ENCODE results near the gene CLIC3. TPM values are rescaled to one million over a fixed set of nuclear protein-coding genes. Genes with fewer than 3 reads are reported as not detected.

The CLIC3 gene
- total RNA-seq, 1 donor from 2014 or later = not detected

GRCh38 chr9:136949817-136950655, 46.3 kb downstream of the CLIC3 start:
- peak; percentile 11 for TF ChIP-seq CTCF (IDR thresholded peaks at IDR 0.05)
- TF ChIP-seq EZH2 (IDR thresholded peaks at IDR 0.05) = no peak
- no peaks in the 10 kb centered on the region for H3K36me3 ChIP-seq
- H3K9ac ChIP-seq = peak overlapping the region; percentile 29
- H4K20me1 ChIP-seq (ENCODE audit: low read depth) = no peaks in the 10 kb centered on the region
- peak overlapping the region; percentile 81 for H3K4me2 ChIP-seq
- no peaks in the 10 kb centered on the region for H3K9me3 ChIP-seq (ENCODE audit: low read depth)
- H3K4me3 ChIP-seq = peak overlapping the region; percentile 53
- peaks cover 21% of the 10 kb centered on the region for H3K4me1 ChIP-seq
- Mint-ChIP-seq H3K4me1 (peaks cover 6% of the 10 kb centered on the region), H3K4me3 (peak overlapping the region; percentile 88), H3K27me3 (ENCODE audit: insufficient read depth, low read depth) (no peaks in the 10 kb centered on the region), H3K9me3 (no peaks in the 10 kb centered on the region), H3K27ac (peak overlapping the region; percentile 89), H3K36me3 (no peaks in the 10 kb centered on the region)
- no peaks in the 10 kb centered on the region for H3K27me3 ChIP-seq
- peaks cover 18% of the 10 kb centered on the region for H3F3A ChIP-seq (ENCODE audit: low read depth)
- no peaks in the 10 kb centered on the region for H3K79me2 ChIP-seq (ENCODE audit: low read depth)
- peak; percentile 96 for DNase-seq (ENCODE audit: low spot score)
- peak overlapping the region; percentile 57 for H3K27ac ChIP-seq
- H2AFZ ChIP-seq (replicated peaks) = peak overlapping the region; percentile 46

GRCh38 chr9:136949239-136949816, 47.0 kb downstream of the CLIC3 start:
- Histone ChIP-seq H3K9me3 (ENCODE audit: low read depth) (no peaks in the 10 kb centered on the region), H3K27me3 (no peaks in the 10 kb centered on the region), H3K4me3 (peak overlapping the region; percentile 53), H3K9ac (peak overlapping the region; percentile 20), H3K79me2 (ENCODE audit: low read depth) (no peaks in the 10 kb centered on the region), H3F3A (ENCODE audit: low read depth) (peaks cover 18% of the 10 kb centered on the region), H3K4me2 (peak overlapping the region; percentile 81), H4K20me1 (ENCODE audit: low read depth) (no peaks in the 10 kb centered on the region), H2AFZ (replicated peaks) (no peak overlapping the region), H3K4me1 (peaks cover 21% of the 10 kb centered on the region), H3K27ac (no peak overlapping the region), H3K36me3 (no peaks in the 10 kb centered on the region)
- DNase-seq (ENCODE audit: low spot score) = peak; percentile 38
- no peaks in the 10 kb centered on the region for H3K36me3 Mint-ChIP-seq
- H3K27me3 Mint-ChIP-seq (ENCODE audit: insufficient read depth, low read depth) = peaks cover 2% of the 10 kb centered on the region
- peaks cover 6% of the 10 kb centered on the region for H3K4me1 Mint-ChIP-seq
- H3K4me3 Mint-ChIP-seq = peak overlapping the region; percentile 88
- H3K27ac Mint-ChIP-seq = no peak overlapping the region
- TF ChIP-seq CTCF (IDR thresholded peaks at IDR 0.05) (no peak), EZH2 (IDR thresholded peaks at IDR 0.05) (no peak), EZH2phosphoT487 (IDR thresholded peaks at IDR 0.05) (no peak)
- no peaks in the 10 kb centered on the region for H3K9me3 Mint-ChIP-seq

- TF ChIP-seq EZH2 (IDR thresholded peaks at IDR 0.05) = no peak
- TF ChIP-seq CTCF (IDR thresholded peaks at IDR 0.05) = peak; percentile 60
- no peak for TF ChIP-seq EZH2phosphoT487 (IDR thresholded peaks at IDR 0.05)
- no peaks in the 10 kb centered on the region for H3K36me3 Mint-ChIP-seq
- no peaks in the 10 kb centered on the region for H3K9me3 ChIP-seq (ENCODE audit: low read depth)
- H3K4me3 Mint-ChIP-seq = peak overlapping the region; percentile 81
- DNase-seq (ENCODE audit: low spot score) = peak; percentile 74
- H3F3A ChIP-seq (ENCODE audit: low read depth) = peaks cover 18% of the 10 kb centered on the region
- H3K27me3 Mint-ChIP-seq (ENCODE audit: insufficient read depth, low read depth) = peaks cover 2% of the 10 kb centered on the region
- H3K27ac Mint-ChIP-seq = no peak overlapping the region
- H3K27me3 ChIP-seq = no peaks in the 10 kb centered on the region
- peaks cover 6% of the 10 kb centered on the region for H3K4me1 Mint-ChIP-seq
- H4K20me1 ChIP-seq (ENCODE audit: low read depth) = peaks cover 10% of the 10 kb centered on the region
- no peak overlapping the region for H3K4me3 ChIP-seq
- no peak overlapping the region for H3K4me2 ChIP-seq
- H2AFZ ChIP-seq (replicated peaks) = no peak overlapping the region
- H3K9me3 Mint-ChIP-seq = no peaks in the 10 kb centered on the region
- no peak overlapping the region for H3K9ac ChIP-seq
- H3K4me1 ChIP-seq = peaks cover 21% of the 10 kb centered on the region
- H3K27ac ChIP-seq = no peak overlapping the region
- peaks cover 10% of the 10 kb centered on the region for H3K79me2 ChIP-seq (ENCODE audit: low read depth)
- H3K36me3 ChIP-seq = no peaks in the 10 kb centered on the region
Measured at GRCh38 chr9:136947955-136948510, 48.3 kb downstream of the CLIC3 start.
